SK-N-SH treated with all-trans-retinoic acid at 6 μM for 48 hours (cell line): Measurements from ENCODE around the gene NEK4.

ENCODE experiments used
- ATAC-seq: fragments of 200-7000 bp; cut with Tn5 transposase; 3 replicates; pipeline ENCODE4 v1.9.1; 2020; ENCODE audit warnings: mild to moderate bottlenecking, moderate library complexity
- CREB5 ChIP-seq: fragments of 250-450 bp; sonication (Bioruptor Pico); IDR thresholded peaks from 2 replicates; pipeline ENCODE4 v1.5.1; 2020; ENCODE audit warnings: low read depth, mild to moderate bottlenecking, moderate library complexity
- CSRNP3 ChIP-seq: fragments of 250-450 bp; sonication (Bioruptor Pico); IDR thresholded peaks from 2 replicates; pipeline ENCODE4 v1.5.1; 2021; ENCODE audit warnings: mild to moderate bottlenecking, moderate library complexity
- ESRRG ChIP-seq: fragments of 250-450 bp; sonication (Bioruptor Pico); IDR thresholded peaks from 2 replicates; pipeline ENCODE4 v1.6.1; 2021; ENCODE audit warnings: mild to moderate bottlenecking
- GLIS3 ChIP-seq: fragments of 250-450 bp; sonication (Bioruptor Pico); IDR thresholded peaks from 2 replicates; pipeline ENCODE4 v1.5.0; 2020; ENCODE audit warnings: mild to moderate bottlenecking, moderate library complexity
- OSR1 ChIP-seq: fragments of 250-450 bp; sonication (Bioruptor Pico); IDR thresholded peaks from 2 replicates; pipeline ENCODE4 v1.8.0; 2022; ENCODE audit warnings: moderate library complexity, mild to moderate bottlenecking, inconsistent platforms
- PATZ1 ChIP-seq: fragments of 250-450 bp; sonication (Bioruptor Pico); IDR thresholded peaks from 2 replicates; pipeline ENCODE4 v1.8.0; 2020; ENCODE audit warnings: mild to moderate bottlenecking, moderate library complexity, borderline replicate concordance
- POU6F1 ChIP-seq: fragments of 250-450 bp; sonication (Bioruptor Pico); IDR thresholded peaks from 2 replicates; pipeline ENCODE4 v1.8.0; 2021; ENCODE audit warnings: low read depth, mild to moderate bottlenecking, moderate library complexity, borderline replicate concordance
- RARB ChIP-seq: fragments of 250-450 bp; sonication (Bioruptor Pico); IDR thresholded peaks from 2 replicates; pipeline ENCODE4 v1.8.0; 2021; ENCODE audit warnings: mild to moderate bottlenecking, moderate library complexity
- SNAI2 ChIP-seq: fragments of 250-450 bp; sonication (Bioruptor Pico); IDR thresholded peaks from 2 replicates; pipeline ENCODE4 v1.5.0; 2020; ENCODE audit warnings: mild to moderate bottlenecking, moderate library complexity
- TCF4 ChIP-seq: fragments of 250-450 bp; sonication (Bioruptor Pico); IDR thresholded peaks from 2 replicates; pipeline ENCODE4 v1.8.0; 2021; ENCODE audit warnings: mild to moderate bottlenecking, moderate library complexity, borderline replicate concordance
- TOX ChIP-seq: fragments of 250-450 bp; sonication (Bioruptor Pico); IDR thresholded peaks from 2 replicates; pipeline ENCODE4 v1.8.0; 2021; ENCODE audit warnings: mild to moderate bottlenecking, moderate library complexity, borderline replicate concordance
- TSHZ2 ChIP-seq: fragments of 250-450 bp; sonication (Bioruptor Pico); IDR thresholded peaks from 2 replicates; pipeline ENCODE4 v1.5.0; 2020; ENCODE audit warnings: mild to moderate bottlenecking, moderate library complexity
- ZC3H10 ChIP-seq: fragments of 250-450 bp; sonication (Bioruptor Pico); IDR thresholded peaks from 2 replicates; pipeline ENCODE4 v1.5.1; 2021; ENCODE audit warnings: mild to moderate bottlenecking, moderate library complexity
- ZFP3 ChIP-seq: fragments of 250-450 bp; sonication (Bioruptor Pico); IDR thresholded peaks from 2 replicates; pipeline ENCODE4 v1.5.0; 2020; ENCODE audit warnings: mild to moderate bottlenecking, moderate library complexity
- ZFP30 ChIP-seq: fragments of 450-650 bp; formaldehyde crosslinking; IDR thresholded peaks from 2 replicates; pipeline ENCODE4 v1.5.0; 2022; ENCODE audit warnings: mild to moderate bottlenecking, moderate library complexity
- ZNF70 ChIP-seq: fragments of 450-650 bp; formaldehyde crosslinking; IDR thresholded peaks from 2 replicates; pipeline ENCODE4 v1.5.0; 2020; ENCODE audit warnings: mild to moderate bottlenecking, moderate library complexity

The NEK4 gene

GRCh38 chr3:52792961-52793695, 22.4 kb upstream of the NEK4 start (continued):
- TF ChIP-seq CSRNP3 (no peak), CREB5 (CRISPR knock-in tag) (no peak), ZNF70 (no peak), TOX (CRISPR knock-in tag) (no peak), RARB (CRISPR knock-in tag) (no peak)
- TF ChIP-seq, all 23 proteins: peak for 0

- ATAC-seq = no peak
- TF ChIP-seq ZFP3 (no peak), ZC3H10 (CRISPR knock-in tag) (no peak), ESRRG (CRISPR knock-in tag) (no peak), SNAI2 (CRISPR knock-in tag) (no peak), PATZ1 (CRISPR knock-in tag) (no peak), GLIS3 (CRISPR knock-in tag) (no peak), TCF4 (CRISPR knock-in tag) (no peak), TSHZ2 (CRISPR knock-in tag) (no peak), CSRNP3 (no peak), ZFP30 (CRISPR knock-in tag) (no peak), ZNF70 (no peak)
Measured at GRCh38 chr3:52792413-52792812, 21.7 kb upstream of the NEK4 start.

- TF ChIP-seq ZFP3 = no peak
- no peak for TF ChIP-seq POU6F1 (CRISPR knock-in tag)
- TF ChIP-seq PATZ1 (CRISPR knock-in tag) = no peak
- TF ChIP-seq OSR1 (CRISPR knock-in tag) = no peak
- no peak for ATAC-seq
Measured at GRCh38 chr3:52791928-52792327, 21.2 kb upstream of the NEK4 start.
